ENCODE data around the gene NCAM2.

DNA sequence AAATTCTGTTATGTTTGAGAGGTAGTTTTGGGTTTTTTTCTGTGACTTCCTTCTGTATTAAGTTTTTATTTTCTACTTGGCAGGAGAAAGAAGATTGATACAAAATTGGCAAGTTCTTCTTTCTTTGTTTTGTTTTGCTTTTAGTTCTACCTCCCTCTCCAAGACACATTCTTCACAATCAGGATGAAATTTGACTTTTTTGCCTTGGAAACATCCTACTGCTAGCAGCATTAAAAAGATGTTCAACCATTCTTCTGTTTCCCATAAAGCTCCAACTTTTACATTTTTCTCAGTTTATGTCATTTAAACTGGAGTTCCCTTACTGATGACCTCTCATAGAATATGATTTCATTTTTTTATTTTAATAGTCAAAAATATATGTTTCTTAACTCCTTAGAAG is 234.8 kb downstream of the NCAM2 start:
- TF ChIP-seq POLR2A (IDR thresholded peaks at IDR 0.05; ENCODE audit: borderline replicate concordance, extremely low read depth, insufficient read depth, insufficient read length) (no peak), RAD21 (IDR thresholded peaks at IDR 0.05; ENCODE audit: low read depth) (no peak), MAX (IDR thresholded peaks at IDR 0.05) (no peak), EZH2 (IDR thresholded peaks at IDR 0.05) (no peak), ZNF274 (IDR thresholded peaks at IDR 0.05; ENCODE audit: low read depth, low read length) (no peak), REST (IDR thresholded peaks at IDR 0.05; ENCODE audit: low read depth) (no peak), ELF1 (IDR thresholded peaks at IDR 0.05; ENCODE audit: borderline replicate concordance, low read depth) (no peak), EGR1 (IDR thresholded peaks at IDR 0.05; ENCODE audit: low read depth) (no peak), POLR2AphosphoS5 (IDR thresholded peaks at IDR 0.05; ENCODE audit: low read depth, low read length) (no peak), SP1 (IDR thresholded peaks at IDR 0.05; ENCODE audit: low read depth) (no peak), JUND (IDR thresholded peaks at IDR 0.05) (no peak)
- TF ChIP-seq, protein P1, sequence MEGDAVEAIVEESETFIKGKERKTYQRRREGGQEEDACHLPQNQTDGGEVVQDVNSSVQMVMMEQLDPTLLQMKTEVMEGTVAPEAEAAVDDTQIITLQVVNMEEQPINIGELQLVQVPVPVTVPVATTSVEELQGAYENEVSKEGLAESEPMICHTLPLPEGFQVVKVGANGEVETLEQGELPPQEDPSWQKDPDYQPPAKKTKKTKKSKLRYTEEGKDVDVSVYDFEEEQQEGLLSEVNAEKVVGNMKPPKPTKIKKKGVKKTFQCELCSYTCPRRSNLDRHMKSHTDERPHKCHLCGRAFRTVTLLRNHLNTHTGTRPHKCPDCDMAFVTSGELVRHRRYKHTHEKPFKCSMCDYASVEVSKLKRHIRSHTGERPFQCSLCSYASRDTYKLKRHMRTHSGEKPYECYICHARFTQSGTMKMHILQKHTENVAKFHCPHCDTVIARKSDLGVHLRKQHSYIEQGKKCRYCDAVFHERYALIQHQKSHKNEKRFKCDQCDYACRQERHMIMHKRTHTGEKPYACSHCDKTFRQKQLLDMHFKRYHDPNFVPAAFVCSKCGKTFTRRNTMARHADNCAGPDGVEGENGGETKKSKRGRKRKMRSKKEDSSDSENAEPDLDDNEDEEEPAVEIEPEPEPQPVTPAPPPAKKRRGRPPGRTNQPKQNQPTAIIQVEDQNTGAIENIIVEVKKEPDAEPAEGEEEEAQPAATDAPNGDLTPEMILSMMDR (IDR thresholded peaks at IDR 0.05 in 2 of 3, conservative IDR thresholded peaks at IDR 0.05 in 1 of 3; ENCODE audit: borderline replicate concordance in 1 of 3, insufficient read depth in 1 of 3, low read depth in 2 of 3, low read length in 2 of 3): no peak

Measured in HCT116 (cell line).